OCI-LY3 (cell line): ENCODE results near the gene MAP1LC3B.

Experiments used
- H2AFZ ChIP-seq: fragments of 200-600, 300-600 bp; shearing (Covaris generic); 2 replicates; pipeline ENCODE4 v1.6.0; 2014; ENCODE audit warnings: antibody characterized with exemption, low read depth, low read length
- H3K27ac ChIP-seq: fragments of 200-600, 300-600 bp; sonication (generic); 2 replicates; pipeline ENCODE4 v1.5.1; 2014; ENCODE audit warnings: mild to moderate bottlenecking, low read length, moderate library complexity, mixed read lengths
- H3K27me3 ChIP-seq: fragments of 200-600, 300-600 bp; sonication (generic); 2 replicates; pipeline ENCODE4 v1.6.1; 2014; ENCODE audit warnings: low read depth, low read length, mixed read lengths
- H3K36me3 ChIP-seq: fragments of 200-600, 300-600 bp; sonication (generic); replicated peaks from 2 replicates; pipeline ENCODE3; 2014; ENCODE audit warnings: low read depth, low read length, mixed read lengths
- H3K4me1 ChIP-seq: fragments of 300-600, 200-600 bp; sonication (generic); 2 replicates; pipeline ENCODE4 v1.6.1; 2014; ENCODE audit warnings: low read length, mixed read lengths
- H3K4me2 ChIP-seq: fragments of 200-600, 300-600 bp; sonication (generic); 2 replicates; pipeline ENCODE4 v1.6.1; 2014; ENCODE audit warnings: low read length, mixed read lengths
- H3K4me3 ChIP-seq: fragments of 300-600, 200-600 bp; sonication (generic); 2 replicates; pipeline ENCODE4 v1.5.1; 2014; ENCODE audit warnings: antibody characterized with exemption, mild to moderate bottlenecking, low read length, moderate library complexity
- H3K79me2 ChIP-seq: fragments of 300-600, 200-600 bp; shearing (Covaris generic); 2 replicates; pipeline ENCODE4 v1.6.1; 2014; ENCODE audit warnings: mild to moderate bottlenecking, low read length, mixed read lengths
- H3K9ac ChIP-seq: fragments of 300-600, 200-600 bp; shearing (Covaris generic); 2 replicates; pipeline ENCODE4 v1.6.0; 2014; ENCODE audit warnings: mild to moderate bottlenecking, low read length, moderate library complexity
- H3K9me3 ChIP-seq: fragments of 200-600, 300-600 bp; shearing (Covaris generic); 2 replicates; pipeline ENCODE4 v1.6.1; 2014; ENCODE audit warnings: low read length, mixed read lengths; ENCODE audit not compliant: insufficient read depth
- H4K20me1 ChIP-seq: fragments of 200-600, 300-600 bp; sonication (generic); 2 replicates; pipeline ENCODE4 v1.6.1; 2016; ENCODE audit warnings: low read length, mixed read lengths; ENCODE audit not compliant: insufficient read depth
- CTCF ChIP-seq: fragments of 200-600, 300-600 bp; sonication (generic); IDR thresholded peaks from 2 replicates; pipeline ENCODE4 v1.5.1; 2014; ENCODE audit warnings: antibody characterized with exemption, low read length, low read depth
- EZH2phosphoT487 ChIP-seq: fragments of 200-600 bp; shearing (Covaris generic); IDR thresholded peaks from 2 replicates; pipeline ENCODE4 v1.6.1; 2018; ENCODE audit warnings: antibody characterized with exemption, mixed run types, low read depth

MAP1LC3B gene

GRCh38 chr16:87350681-87351319 is 41.3 kb upstream of the MAP1LC3B start:
- H3K4me2 ChIP-seq = no peak overlapping the region
- H3K4me1 ChIP-seq = no peaks in the 10 kb centered on the region
- TF ChIP-seq EZH2phosphoT487 (no peak), CTCF (no peak)
- H3K79me2 ChIP-seq = no peaks in the 10 kb centered on the region
- no peak overlapping the region for H3K9ac ChIP-seq
- no peak overlapping the region for H2AFZ ChIP-seq
- no peak overlapping the region for H3K27ac ChIP-seq
- no peak overlapping the region for H3K4me3 ChIP-seq
- H3K9me3 ChIP-seq = no peaks in the 10 kb centered on the region
- H3K36me3 ChIP-seq = no peaks in the 10 kb centered on the region
- H4K20me1 ChIP-seq = no peaks in the 10 kb centered on the region; the same call in 1 of the 2 replicates
- no peaks in the 10 kb centered on the region for H3K27me3 ChIP-seq

- no peak overlapping the region for H3K4me2 ChIP-seq
- no peaks in the 10 kb centered on the region for H3K9me3 ChIP-seq
- H3K27me3 ChIP-seq = no peaks in the 10 kb centered on the region
- no peaks in the 10 kb centered on the region for H3K79me2 ChIP-seq
- H3K4me3 ChIP-seq = no peak overlapping the region
- no peak overlapping the region for H3K9ac ChIP-seq
- no peak overlapping the region for H3K27ac ChIP-seq
- H4K20me1 ChIP-seq = no peaks in the 10 kb centered on the region; the same call in 1 of the 2 replicates
- H2AFZ ChIP-seq = no peak overlapping the region
- no peaks in the 10 kb centered on the region for H3K36me3 ChIP-seq
- H3K4me1 ChIP-seq = no peaks in the 10 kb centered on the region
- no peak for TF ChIP-seq EZH2phosphoT487
- no peak for TF ChIP-seq CTCF
Observed at GRCh38 chr16:87351320-87351698, 40.8 kb upstream of the MAP1LC3B start.

GRCh38 chr16:87352818-87353217 is 39.3 kb upstream of the MAP1LC3B start:
- Histone ChIP-seq H3K9me3 (no peaks in the 10 kb centered on the region), H2AFZ (no peak overlapping the region), H3K4me3 (no peak overlapping the region), H4K20me1 (no peaks in the 10 kb centered on the region; the same call in 1 of the 2 replicates), H3K27ac (no peak overlapping the region), H3K4me1 (no peaks in the 10 kb centered on the region), H3K4me2 (no peak overlapping the region), H3K27me3 (no peaks in the 10 kb centered on the region), H3K79me2 (no peaks in the 10 kb centered on the region), H3K36me3 (no peaks in the 10 kb centered on the region), H3K9ac (no peak overlapping the region)
- no peak for TF ChIP-seq CTCF
- no peak for TF ChIP-seq EZH2phosphoT487

- Histone ChIP-seq H3K27me3 (no peaks in the 10 kb centered on the region), H3K4me1 (no peaks in the 10 kb centered on the region), H4K20me1 (no peaks in the 10 kb centered on the region; the same call in 1 of the 2 replicates), H3K27ac (no peak overlapping the region), H3K9me3 (no peaks in the 10 kb centered on the region), H2AFZ (no peak overlapping the region), H3K79me2 (no peaks in the 10 kb centered on the region), H3K9ac (no peak overlapping the region), H3K4me2 (no peak overlapping the region), H3K4me3 (no peak overlapping the region), H3K36me3 (no peaks in the 10 kb centered on the region)
- no peak for TF ChIP-seq EZH2phosphoT487
- no peak for TF ChIP-seq CTCF
Observed at GRCh38 chr16:87353613-87354012, 38.5 kb upstream of the MAP1LC3B start.
